Posterior vena cava (tissue), 2 donors: ENCODE measurements around the gene IQCH. TPM values are rescaled to one million over a fixed set of nuclear protein-coding genes. Genes with fewer than 3 reads are reported as not detected.
A peak's percentile ranks its signal among the peaks of the same experiment; 100 is the strongest.

Source experiments
- DNase-seq: peaks from one replicate; pipeline ENCODE4 v3.0.0-alpha.2; 2020; ENCODE audit warnings: low spot score
- intact Hi-C, 2 donors: fragments of 100-400 bp; cut with DNase I; formaldehyde crosslinking; loops; one replicate each; pipeline versions ENCODE4 v1.14.1 to v1.14.2; 2022 to 2023
- total RNA-seq, 2 donors: library from RNA; stranded (reverse); fragmentation: NEBNext Ultra II Directional; extraction: Animal tissue kit (Norgen Biotek cat#: 25700); gene quantifications; one replicate each; pipeline ENCODE4 v1.2.1, GENCODE V29; 2021
- donor health status: DM: yes; HTN: yes; CAD: no.
- donor health status: DM: yes; HTN: yes; CAD: no.

The IQCH gene
- total RNA-seq, 2 donors from 2014 or later, result 1.2 to 2.3 TPM

DNA sequence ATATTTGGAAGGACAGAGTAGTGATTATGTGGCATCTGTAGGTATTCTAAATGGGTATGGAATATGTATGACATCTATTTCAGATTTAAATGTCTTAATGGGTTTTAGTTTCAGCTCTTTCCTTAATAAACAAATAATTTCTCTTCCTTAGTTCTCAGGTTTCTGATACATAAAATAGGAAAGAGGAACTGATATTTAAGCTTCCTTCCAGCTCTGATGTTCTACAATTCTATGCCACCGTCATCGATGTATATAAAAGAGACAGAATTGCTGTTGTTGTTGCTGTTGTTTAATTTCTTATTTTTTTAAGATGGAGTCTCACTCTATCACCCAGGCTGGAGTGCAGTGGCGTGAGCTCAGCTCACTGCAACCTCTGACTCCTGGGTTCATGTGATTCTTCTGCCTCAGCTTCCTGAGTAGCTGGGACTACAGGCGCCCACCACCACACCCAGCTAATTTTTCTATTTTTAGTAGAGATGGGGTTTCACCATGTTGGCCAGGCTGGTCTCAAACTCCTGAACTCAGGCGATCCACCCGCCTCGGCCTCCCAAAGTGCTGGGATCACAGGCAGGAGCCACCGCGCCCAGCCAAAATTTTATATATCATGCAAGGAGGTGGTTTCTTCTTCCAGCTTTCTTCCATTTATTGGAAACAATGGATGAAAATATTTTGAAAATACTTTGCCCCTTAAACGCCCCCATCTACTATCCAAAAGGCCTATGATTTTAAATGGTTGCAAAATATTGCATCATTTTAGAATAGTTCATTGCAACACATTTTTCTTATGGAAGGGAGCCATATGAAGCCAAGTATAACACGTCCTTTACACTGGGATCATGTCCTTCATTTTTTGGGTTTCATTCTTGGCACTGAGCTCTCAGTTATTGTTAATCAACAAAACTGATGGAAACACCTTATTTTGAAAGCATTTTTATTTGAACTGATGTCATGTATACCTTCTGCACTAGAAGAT lies 252.5 kb downstream of the IQCH start:
- no peak for DNase-seq
- intact Hi-C loops, result no loop called here

DNA sequence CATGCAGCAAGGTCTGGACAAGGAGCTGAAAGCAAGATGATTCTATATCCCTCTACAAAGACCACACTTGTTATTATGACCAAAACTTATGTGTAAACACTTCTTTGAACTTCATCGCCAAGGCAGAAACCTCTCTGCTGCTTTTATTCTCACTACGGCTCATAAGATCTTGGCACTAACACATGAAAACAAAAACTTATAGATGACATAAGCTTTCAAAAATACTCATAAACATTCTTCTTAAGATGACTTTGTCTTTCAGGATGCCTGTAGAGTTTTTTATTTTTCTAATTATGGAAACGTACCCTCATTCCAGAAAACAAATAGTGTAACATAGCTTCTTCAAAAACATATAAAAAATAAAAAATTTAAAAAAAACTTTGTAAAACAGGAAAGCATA lies 253.8 kb downstream of the IQCH start:
- intact Hi-C loops, result no loop called here
- DNase-seq, result no peak

GRCh38 chr15:67509918-67510317 lies 255.3 kb downstream of the IQCH start:
- intact Hi-C loops, result no loop called here
- no peak for DNase-seq

DNA sequence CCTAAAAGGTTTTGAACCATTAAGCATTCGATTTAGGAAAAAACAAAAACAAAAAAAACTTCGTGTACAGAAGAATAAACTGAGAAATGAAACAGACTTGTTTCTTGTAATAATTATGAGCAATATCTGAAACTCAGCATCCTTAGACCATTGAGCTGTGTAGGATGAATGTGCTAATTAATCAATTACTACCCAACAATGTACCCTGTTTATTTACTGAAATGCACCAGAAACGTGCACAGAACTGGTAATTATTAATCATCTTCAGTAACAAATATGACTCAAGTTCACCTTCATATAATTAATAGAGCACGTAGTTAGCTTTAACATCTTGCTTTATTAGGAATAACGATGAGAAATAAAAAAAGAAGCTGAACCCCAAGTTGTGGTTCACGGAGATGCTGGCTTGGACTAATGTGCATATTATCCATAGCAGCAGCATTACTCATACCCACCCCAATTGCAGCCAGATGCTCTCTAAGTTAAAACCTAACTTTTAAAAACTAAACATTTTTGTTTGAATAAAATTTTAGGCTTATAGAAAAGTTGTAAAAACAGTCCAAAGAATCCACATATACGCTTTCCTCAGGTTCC lies 256.1 kb downstream of the IQCH start:
- DNase-seq, result no peak
- intact Hi-C loops, result no loop called here

GRCh38 chr15:67511606-67512005 lies 257.0 kb downstream of the IQCH start:
- intact Hi-C loops, result no loop called here
- DNase-seq, result no peak

DNA sequence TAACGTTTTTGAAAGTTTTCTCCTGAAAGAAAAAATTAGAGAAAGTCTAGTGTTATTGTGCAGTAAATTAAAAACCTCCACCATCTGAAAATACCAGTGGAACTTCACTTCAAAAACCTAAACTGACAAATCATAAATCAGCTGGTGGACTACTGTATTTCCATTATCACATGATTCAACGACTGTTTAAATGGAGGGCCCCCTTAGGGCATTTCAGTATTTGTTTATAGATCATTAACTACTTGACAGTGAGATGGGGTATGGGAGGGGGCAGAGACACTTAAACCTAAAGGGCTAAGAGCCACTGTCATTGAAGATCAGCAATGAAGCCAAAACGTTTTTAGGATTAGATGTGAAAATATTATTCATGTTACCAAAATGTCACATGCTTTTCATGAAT lies 257.6 kb downstream of the IQCH start:
- no peak for DNase-seq
- intact Hi-C loops, result no loop called here

DNA sequence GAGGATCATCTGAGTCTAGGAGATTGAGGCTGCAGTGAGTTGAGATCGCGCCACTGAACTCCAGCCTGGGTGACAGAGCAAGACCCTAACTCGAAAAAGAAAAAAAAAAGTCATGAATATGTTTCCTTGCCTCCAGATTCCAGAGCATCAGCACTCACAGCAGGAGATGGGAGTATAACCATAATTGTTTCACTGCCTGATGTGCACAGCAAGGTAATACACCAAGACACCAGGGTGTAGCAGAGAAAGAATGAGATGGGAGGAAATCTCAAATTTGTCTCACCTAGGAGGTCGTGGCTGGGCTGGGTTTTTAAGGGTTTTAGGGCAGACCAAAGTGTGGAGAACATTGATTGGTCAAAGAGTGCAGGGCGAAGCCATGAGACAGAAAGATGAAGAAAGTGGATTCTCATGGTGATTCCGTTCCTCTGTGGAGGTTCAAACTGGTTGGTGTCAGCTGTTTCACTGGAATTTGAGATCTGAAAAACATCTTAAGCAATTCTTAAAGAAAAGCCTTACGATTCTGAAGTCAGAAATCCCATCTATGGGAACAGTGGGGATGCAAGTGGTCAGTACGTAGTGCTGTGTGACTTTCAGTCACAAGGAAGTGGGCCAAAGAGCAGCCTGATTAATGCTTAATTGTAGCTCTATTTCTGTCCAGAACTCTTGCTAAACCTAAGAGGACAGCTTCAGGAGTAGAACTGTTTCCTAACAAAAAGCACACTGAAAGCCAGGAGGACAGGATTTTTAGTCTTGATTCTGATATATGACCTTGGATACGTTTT lies 258.5 kb downstream of the IQCH start:
- intact Hi-C loops, result no loop called here
- DNase-seq, result no peak

GRCh38 chr15:67515090-67515489 lies 260.5 kb downstream of the IQCH start:
- intact Hi-C loops, result no loop called here

GRCh38 chr15:67515557-67515956 lies 261.0 kb downstream of the IQCH start:
- no peak for DNase-seq
- intact Hi-C loops, result no loop called here

More at GRCh38 chr15:67515090-67515489, 260.5 kb downstream of the IQCH start:
- DNase-seq, result no peak

DNA sequence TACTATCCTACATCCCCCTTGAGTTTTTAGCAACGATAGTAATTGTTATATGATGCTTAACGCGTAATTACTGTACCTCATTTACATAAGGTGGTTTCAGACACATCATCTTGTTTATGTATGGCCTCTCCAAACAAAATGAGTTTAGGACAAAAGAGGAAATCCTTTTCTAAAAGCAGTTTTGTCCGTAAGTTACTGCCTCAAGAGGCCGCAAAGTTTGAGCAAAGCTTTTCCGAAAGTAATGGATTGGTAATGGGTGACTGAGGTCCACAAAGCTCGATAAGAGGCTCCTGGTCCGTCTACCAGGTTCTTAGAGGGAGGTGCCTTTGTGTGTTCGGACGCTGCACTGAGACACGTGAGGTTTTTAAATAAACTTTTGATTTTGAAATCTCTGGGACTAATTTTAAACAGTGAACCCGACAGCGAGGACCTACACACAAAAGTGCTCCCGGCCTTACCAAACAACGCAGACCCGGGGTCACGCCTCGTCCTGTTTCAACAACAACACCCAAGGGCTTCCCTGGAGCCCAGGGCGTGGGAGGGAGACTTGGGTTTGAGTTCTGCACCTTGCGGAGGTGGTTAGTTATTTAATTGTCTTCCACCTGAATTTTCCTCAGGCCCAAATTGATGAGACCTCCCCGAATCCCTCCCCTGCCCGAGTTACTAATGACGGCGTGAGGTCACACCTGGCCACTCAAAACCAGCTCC lies 265.9 kb downstream of the IQCH start:
- intact Hi-C loops, result no loop called here

GRCh38 chr15:67521029-67521782 lies 266.6 kb downstream of the IQCH start, which contains the start of gene C15orf61:
C15orf61 (plus strand) TSS chr15:67521131; CDS start chr15:67521249, 118 bp downstream.
- intact Hi-C loops, result no loop called here
- DNase-seq, result peak; percentile 94

More for the DNA sequence above, 265.9 kb downstream of the IQCH start:
- peak; percentile 83 for DNase-seq

DNA sequence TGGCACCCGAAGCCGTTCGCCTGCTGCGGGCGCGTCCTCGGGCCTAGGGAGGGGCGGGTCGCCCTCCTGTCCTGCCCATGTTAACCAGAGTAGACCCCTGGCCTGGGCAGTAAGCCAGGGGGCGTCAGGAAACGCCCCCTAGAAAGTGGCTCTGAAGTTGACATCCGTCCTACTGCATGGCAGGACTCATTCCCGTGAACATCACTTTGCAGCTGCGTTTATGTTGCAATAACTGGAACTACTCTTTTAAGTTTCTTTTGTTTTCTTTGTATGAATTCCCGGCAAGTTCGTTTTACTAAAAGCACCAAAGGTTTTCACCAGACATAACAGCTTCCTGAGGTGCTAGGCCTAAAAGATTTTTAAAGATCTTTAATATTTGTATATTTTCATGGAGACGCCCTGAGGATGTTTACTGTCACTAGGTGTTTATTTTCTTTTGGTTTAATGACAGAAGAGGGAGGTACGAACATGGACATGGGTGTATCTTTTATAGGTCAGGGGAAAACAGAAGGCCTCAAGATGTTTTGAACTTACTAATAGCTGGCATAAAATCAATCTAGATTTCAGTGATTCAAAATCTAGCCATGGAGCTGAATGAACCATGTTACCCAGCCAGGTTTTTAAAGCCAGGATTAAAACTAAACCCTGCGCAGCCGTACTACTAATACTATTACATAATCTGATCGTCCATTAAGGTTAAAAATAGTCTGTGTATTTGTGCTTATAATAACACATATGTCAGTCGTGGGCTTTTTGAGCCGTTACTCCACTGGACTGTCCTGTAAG lies 267.4 kb downstream of the IQCH start:
- DNase-seq, result no peak
- intact Hi-C loops, result no loop called here

DNA sequence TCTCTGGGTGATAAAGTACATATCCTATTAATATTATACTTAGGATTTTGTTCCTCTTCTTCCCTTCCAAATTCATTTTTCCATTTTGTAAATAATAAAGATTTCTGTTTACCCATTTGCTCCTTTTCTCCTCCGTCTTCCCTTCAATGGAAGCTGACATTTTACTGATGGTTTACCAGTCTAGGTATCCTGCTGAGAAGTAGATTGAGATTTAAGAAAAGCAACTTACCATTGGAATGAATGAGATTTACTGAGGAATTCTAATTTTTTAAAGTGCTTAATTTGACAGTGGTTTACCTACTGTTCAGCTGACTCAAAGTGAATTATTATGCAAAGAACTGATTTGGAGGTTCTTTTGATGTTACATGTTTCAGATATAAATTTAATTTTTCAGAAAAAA lies 268.7 kb downstream of the IQCH start:
- intact Hi-C loops, result no loop called here

GRCh38 chr15:67524235-67524634 lies 269.6 kb downstream of the IQCH start:
- intact Hi-C loops, result no loop called here
- DNase-seq, result no peak

More for the DNA sequence above, 268.7 kb downstream of the IQCH start:
- DNase-seq, result no peak

DNA sequence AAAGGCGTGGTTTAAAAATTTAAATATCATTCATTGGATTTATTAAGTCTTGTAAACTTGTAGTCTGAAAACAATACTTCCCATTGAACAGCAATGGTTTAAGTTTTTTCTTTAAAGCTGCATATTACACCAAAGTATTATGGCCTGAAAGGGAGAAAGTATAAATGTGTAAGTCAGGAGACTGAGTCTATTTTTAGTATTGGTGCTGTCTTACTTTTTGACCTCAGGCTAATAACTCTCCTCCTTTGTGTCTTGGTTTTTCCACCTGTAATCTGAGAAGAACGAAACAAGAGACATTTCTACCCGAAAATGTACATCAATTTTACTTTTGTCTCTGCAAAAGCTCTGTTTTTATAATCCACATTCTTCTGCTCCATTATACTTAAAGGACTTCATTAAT lies 273.9 kb downstream of the IQCH start:
- no peak for DNase-seq
- intact Hi-C loops, result no loop called here

DNA sequence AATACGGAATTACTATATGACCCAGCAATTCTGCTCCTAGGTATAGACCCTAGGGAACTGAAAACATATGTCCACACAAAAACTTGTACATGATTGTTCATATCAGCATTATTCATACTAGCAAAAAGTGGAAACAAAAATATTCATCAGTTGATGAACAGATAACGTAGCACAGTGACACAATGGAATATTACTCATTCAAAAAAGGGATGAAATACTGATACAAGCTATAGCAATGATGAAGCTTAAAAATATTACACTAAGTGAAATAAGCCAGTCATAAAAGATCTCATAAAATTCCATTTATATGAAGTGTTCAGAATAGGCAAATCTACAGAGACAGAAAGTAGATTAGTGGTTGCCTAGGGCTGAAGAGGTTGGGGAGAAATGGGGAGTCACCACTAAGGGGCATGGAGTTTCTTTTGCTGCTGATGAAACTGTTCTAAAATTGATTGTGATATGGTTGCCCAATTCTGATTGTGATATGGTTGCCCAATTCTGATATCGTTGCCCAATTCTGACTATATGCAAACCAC lies 276.9 kb downstream of the IQCH start:
- intact Hi-C loops, result no loop called here
- DNase-seq, result no peak

- no peak for DNase-seq
- intact Hi-C loops, result no loop called here
Measured at GRCh38 chr15:67533873-67534272, 279.3 kb downstream of the IQCH start.

DNA sequence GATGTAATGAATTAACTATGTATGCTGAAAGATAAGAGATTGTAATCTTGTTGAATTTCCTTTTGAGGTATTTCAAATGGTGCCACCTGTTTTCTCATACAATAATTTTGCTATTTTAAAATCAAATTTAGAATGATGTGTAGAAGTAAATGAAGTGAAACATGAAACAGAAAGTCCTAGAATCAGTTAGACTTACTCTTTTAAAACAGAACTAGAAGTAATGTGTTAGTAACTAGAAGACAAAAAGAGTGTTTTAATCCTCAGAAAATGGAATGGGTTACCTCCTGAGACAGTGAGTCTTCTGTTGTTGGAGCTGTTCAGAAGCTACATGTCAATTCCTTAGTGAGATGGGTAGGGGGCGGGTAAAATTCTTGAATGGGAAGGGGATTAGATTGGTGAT lies 279.8 kb downstream of the IQCH start:
- intact Hi-C loops, result no loop called here
- no peak for DNase-seq
